22Rv1 (cell line): Measurements from ENCODE around the gene UBAC1.

Source experiments
- ZFX ChIP-seq: fragments of 450-650 bp; IDR thresholded peaks from 2 replicates; pipeline ENCODE4 v1.6.1; 2017; ENCODE audit warnings: antibody characterized with exemption, borderline replicate concordance
- TF ChIP-seq, protein P1 (sequence below): fragments of 450-650 bp; IDR thresholded peaks from 2 replicates; pipeline ENCODE4 v1.5.1; 2017; ENCODE audit warnings: mild to moderate bottlenecking

GRCh38 chr9:135884328-135885035 is 76.7 kb downstream of the UBAC1 start:
- TF ChIP-seq, protein P1, sequence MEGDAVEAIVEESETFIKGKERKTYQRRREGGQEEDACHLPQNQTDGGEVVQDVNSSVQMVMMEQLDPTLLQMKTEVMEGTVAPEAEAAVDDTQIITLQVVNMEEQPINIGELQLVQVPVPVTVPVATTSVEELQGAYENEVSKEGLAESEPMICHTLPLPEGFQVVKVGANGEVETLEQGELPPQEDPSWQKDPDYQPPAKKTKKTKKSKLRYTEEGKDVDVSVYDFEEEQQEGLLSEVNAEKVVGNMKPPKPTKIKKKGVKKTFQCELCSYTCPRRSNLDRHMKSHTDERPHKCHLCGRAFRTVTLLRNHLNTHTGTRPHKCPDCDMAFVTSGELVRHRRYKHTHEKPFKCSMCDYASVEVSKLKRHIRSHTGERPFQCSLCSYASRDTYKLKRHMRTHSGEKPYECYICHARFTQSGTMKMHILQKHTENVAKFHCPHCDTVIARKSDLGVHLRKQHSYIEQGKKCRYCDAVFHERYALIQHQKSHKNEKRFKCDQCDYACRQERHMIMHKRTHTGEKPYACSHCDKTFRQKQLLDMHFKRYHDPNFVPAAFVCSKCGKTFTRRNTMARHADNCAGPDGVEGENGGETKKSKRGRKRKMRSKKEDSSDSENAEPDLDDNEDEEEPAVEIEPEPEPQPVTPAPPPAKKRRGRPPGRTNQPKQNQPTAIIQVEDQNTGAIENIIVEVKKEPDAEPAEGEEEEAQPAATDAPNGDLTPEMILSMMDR = no peak
- no peak for TF ChIP-seq ZFX
